ENCODE results near the gene STXBP1.
A peak's percentile ranks its signal among the peaks of the same experiment; 100 is the strongest.

Gene STXBP1

DNA sequence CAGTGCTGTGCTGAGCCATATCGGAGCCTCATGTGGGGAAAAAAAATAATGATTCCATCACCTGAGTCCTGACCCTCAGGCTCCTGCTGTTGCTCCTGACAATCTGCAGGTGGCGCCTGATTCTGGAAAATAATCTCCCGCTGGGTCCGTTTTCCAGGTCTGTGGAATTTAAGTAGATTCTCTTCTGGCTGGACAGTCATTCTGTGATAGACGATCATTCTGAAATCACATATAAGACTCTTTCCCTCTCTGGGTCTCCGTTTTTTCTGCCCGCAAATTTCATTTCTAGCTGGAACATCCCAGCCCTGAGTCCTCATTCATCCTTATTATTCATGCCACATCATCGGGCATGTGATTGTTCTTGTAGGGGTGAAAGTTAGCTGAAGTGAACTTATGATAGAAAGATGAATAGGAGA lies 22.1 kb upstream of the STXBP1 start:
- Histone ChIP-seq H3K9me3 (ENCODE audit: control insufficient read depth, low read length) (no peaks in the 10 kb centered on the region), H3K27me3 (replicated peaks; ENCODE audit: control insufficient read depth, insufficient read depth, low read length, poor library complexity, severe bottlenecking) (no peaks in the 10 kb centered on the region), H3K27ac (ENCODE audit: insufficient read depth, low read length, poor library complexity, severe bottlenecking) (no peak overlapping the region), H3K4me3 (ENCODE audit: insufficient read depth, low read depth, low read length, poor library complexity, severe bottlenecking) (no peak overlapping the region), H3K4me1 (ENCODE audit: control insufficient read depth, insufficient read depth, low read length, poor library complexity, severe bottlenecking) (no peaks in the 10 kb centered on the region), H3K36me3 (ENCODE audit: control insufficient read depth, insufficient read depth, low read length) (no peaks in the 10 kb centered on the region)
- peak in 1 of 3 donors; percentile 15 for DNase-seq

DNA sequence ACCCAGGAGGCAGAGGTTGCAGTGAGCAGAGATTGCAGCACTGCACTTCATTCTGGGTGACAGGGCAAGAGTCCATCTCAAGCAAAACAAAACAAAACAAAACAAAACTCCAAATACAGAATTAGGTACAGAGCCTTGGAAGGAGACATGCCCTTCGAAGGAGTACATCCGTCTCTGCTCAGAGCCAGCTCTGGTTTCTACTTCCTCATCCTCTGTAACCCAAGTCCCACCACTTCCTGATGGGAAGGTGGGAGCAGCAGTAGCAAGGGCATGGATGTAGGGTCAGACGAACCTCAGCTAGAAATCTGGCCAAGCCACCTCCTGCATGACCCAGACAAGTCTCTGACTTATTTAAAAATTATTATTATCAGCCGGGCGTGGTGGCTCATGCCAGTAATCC lies 16.5 kb upstream of the STXBP1 start:
- H3K4me1 ChIP-seq (ENCODE audit: control insufficient read depth, insufficient read depth, low read length, poor library complexity, severe bottlenecking), result no peaks in the 10 kb centered on the region
- H3K27ac ChIP-seq (ENCODE audit: insufficient read depth, low read length, poor library complexity, severe bottlenecking), result no peak overlapping the region
- H3K36me3 ChIP-seq (ENCODE audit: control insufficient read depth, insufficient read depth, low read length), result no peaks in the 10 kb centered on the region
- H3K4me3 ChIP-seq (ENCODE audit: insufficient read depth, low read depth, low read length, poor library complexity, severe bottlenecking), result no peak overlapping the region
- no peaks in the 10 kb centered on the region for H3K9me3 ChIP-seq (ENCODE audit: control insufficient read depth, low read length)
- no peaks in the 10 kb centered on the region for H3K27me3 ChIP-seq (replicated peaks; ENCODE audit: control insufficient read depth, insufficient read depth, low read length, poor library complexity, severe bottlenecking)
- DNase-seq, result no peak

DNA sequence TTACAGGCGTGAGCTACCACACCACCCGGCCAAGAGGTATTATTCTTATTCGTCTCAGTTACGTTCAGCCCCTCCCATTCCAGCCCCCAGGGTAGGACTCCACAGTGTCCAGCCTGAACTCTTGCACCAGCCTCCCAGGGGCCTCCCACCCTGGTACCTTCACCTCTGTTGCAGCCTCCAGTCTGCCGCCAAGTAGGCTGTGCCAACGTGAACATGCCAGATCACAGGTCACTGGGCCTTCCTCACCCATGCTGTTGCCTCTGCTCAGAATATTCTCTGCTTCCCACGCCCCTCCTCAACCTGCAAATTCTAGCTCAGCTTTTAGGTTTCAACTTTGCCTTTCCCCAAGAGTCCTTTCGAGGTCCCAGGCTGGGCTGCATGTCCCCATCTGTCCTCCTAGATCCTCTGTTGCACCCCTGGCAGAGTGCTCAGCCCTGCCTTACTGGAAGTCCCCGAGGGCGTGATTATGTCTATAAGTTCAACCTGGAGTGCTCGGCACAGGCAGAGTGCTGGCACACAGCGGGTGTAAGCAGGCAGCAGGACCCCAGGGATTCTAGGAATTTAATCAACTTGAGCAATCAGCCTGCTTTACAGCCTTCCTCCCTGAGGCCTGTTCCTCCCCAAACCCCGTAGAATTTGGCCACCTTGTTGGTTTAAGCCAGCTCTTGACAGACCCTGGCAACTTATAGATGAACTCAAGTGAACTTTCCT lies 13.1 kb upstream of the STXBP1 start:
- no peak for DNase-seq
- no peaks in the 10 kb centered on the region for H3K4me1 ChIP-seq (ENCODE audit: control insufficient read depth, insufficient read depth, low read length, poor library complexity, severe bottlenecking)
- H3K27ac ChIP-seq (ENCODE audit: insufficient read depth, low read length, poor library complexity, severe bottlenecking), result no peak overlapping the region
- no peaks in the 10 kb centered on the region for H3K27me3 ChIP-seq (replicated peaks; ENCODE audit: control insufficient read depth, insufficient read depth, low read length, poor library complexity, severe bottlenecking)
- no peaks in the 10 kb centered on the region for H3K36me3 ChIP-seq (ENCODE audit: control insufficient read depth, insufficient read depth, low read length)
- no peak overlapping the region for H3K4me3 ChIP-seq (ENCODE audit: insufficient read depth, low read depth, low read length, poor library complexity, severe bottlenecking)
- no peaks in the 10 kb centered on the region for H3K9me3 ChIP-seq (ENCODE audit: control insufficient read depth, low read length)

DNA sequence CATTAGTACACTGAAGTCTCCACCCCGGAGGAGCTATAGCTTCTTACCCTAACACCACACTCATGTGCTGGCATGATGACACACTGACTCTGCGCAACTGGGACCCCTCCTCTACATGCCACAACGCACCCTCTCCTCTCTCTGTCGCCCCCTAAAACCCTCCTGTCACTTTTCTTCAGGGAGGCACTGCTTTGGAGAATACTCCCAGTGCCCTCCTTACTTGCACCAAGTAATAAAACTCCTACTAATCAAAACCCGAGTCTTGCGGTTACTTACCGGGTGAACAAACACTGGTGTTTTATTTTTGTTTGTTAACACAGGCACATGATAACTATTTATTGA lies 12.6 kb upstream of the STXBP1 start:
- Histone ChIP-seq H3K4me1 (ENCODE audit: control insufficient read depth, insufficient read depth, low read length, poor library complexity, severe bottlenecking) (no peaks in the 10 kb centered on the region), H3K9me3 (ENCODE audit: control insufficient read depth, low read length) (no peaks in the 10 kb centered on the region), H3K4me3 (ENCODE audit: insufficient read depth, low read depth, low read length, poor library complexity, severe bottlenecking) (no peak overlapping the region), H3K36me3 (ENCODE audit: control insufficient read depth, insufficient read depth, low read length) (no peaks in the 10 kb centered on the region), H3K27me3 (replicated peaks; ENCODE audit: control insufficient read depth, insufficient read depth, low read length, poor library complexity, severe bottlenecking) (no peaks in the 10 kb centered on the region), H3K27ac (ENCODE audit: insufficient read depth, low read length, poor library complexity, severe bottlenecking) (no peak overlapping the region)
- no peak for DNase-seq

DNA sequence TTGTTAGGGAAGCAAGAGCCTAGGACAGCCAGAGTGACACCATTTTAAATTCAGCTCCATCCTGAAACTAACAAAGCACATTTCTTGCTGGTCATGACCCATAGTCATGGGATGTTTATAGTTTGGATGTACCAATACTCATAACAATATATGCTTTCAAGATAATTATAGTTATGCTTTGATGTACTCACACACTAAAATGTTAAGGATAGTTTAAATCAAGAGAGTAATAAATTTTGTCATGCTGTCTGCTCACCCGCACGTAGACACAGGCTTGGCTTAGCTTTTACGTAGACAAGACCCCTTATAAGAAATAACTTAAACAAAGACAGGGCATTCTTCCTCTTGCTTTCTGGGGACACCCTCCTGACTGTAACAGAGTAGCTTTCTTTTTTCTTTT lies 8.9 kb upstream of the STXBP1 start:
- no peak overlapping the region for H3K4me3 ChIP-seq (ENCODE audit: insufficient read depth, low read depth, low read length, poor library complexity, severe bottlenecking)
- H3K36me3 ChIP-seq (ENCODE audit: control insufficient read depth, insufficient read depth, low read length), result no peaks in the 10 kb centered on the region

DNA sequence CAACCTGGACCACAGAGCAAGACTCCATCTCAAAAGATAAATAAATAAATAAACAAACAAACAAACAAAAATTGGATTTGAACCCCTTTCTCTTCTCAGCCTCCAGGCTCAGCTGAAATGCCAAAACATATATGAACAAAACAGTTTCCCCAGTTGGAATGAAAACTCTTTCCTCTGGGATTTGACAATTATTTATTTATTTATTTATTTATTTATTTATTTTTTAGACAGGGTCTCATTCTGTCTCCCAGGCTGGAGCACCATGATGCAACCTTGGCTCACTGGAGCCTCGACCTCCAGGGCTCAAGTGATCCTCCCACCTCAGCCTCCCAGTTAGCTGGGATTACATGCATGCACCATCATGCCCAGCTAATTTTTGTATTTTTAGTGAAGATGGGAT lies 6.0 kb upstream of the STXBP1 start:
- Histone ChIP-seq H3K36me3 (ENCODE audit: control insufficient read depth, insufficient read depth, low read length) (no peaks in the 10 kb centered on the region), H3K4me1 (ENCODE audit: control insufficient read depth, insufficient read depth, low read length, poor library complexity, severe bottlenecking) (peaks cover 14% of the 10 kb centered on the region), H3K27ac (ENCODE audit: insufficient read depth, low read length, poor library complexity, severe bottlenecking) (no peak overlapping the region)

More for the DNA sequence above, 8.9 kb upstream of the STXBP1 start:
- Histone ChIP-seq H3K9me3 (ENCODE audit: control insufficient read depth, low read length) (no peaks in the 10 kb centered on the region), H3K4me1 (ENCODE audit: control insufficient read depth, insufficient read depth, low read length, poor library complexity, severe bottlenecking) (peaks cover 7% of the 10 kb centered on the region), H3K27ac (ENCODE audit: insufficient read depth, low read length, poor library complexity, severe bottlenecking) (no peak overlapping the region), H3K27me3 (replicated peaks; ENCODE audit: control insufficient read depth, insufficient read depth, low read length, poor library complexity, severe bottlenecking) (no peaks in the 10 kb centered on the region)
- DNase-seq, result no peak

DNA sequence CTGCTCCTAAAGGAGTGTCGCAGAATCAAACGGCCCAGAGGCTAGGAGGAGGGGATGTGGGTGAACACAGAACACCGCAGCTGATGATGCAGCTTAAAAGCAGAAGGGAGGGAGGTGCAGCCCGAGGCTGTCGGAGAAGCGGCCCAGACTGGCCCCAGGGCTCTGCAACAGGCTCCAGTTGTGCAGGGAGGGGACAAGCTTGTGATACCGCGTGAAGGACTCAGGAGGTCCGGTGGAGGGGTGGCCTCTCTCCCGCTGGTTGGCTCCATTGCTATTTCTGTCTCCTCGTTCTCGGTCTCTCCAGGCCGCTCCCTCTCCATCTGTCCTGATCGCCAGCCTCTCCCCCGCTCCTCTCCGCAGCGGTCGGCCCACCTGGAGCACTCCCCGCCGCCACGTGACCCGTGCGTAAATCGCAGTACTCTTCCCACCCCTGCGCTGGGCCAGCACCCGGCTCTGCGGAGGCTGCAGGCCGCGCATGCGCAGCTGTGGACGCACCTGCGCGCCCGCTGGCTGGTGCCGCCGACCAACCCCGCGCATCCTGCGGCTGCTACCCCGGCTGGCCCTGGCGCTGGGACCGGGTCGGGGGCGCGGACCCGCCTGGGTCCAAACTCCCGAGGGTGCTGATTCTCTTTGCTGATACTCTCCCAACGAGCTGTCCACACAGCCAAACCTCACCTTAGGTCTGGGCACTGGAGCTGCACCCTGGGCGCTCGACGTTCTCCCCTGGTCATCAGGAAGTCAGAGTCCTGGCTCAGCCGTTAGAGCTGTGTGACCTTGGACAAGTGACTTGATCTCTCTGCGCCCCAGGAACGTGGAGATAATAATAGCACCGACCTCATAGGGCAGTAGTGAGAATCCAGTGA lies 3.7 kb upstream of the STXBP1 start:
- Histone ChIP-seq H3K27me3 (replicated peaks; ENCODE audit: control insufficient read depth, insufficient read depth, low read length, poor library complexity, severe bottlenecking) (no peaks in the 10 kb centered on the region), H3K27ac (ENCODE audit: insufficient read depth, low read length, poor library complexity, severe bottlenecking) (peak overlapping the region; percentile 33), H3K36me3 (ENCODE audit: control insufficient read depth, insufficient read depth, low read length) (no peaks in the 10 kb centered on the region), H3K9me3 (ENCODE audit: control insufficient read depth, low read length) (no peaks in the 10 kb centered on the region), H3K4me1 (ENCODE audit: control insufficient read depth, insufficient read depth, low read length, poor library complexity, severe bottlenecking) (peaks cover 24% of the 10 kb centered on the region), H3K4me3 (ENCODE audit: insufficient read depth, low read depth, low read length, poor library complexity, severe bottlenecking) (peak overlapping the region; percentile 46)
- DNase-seq, result peak; percentile 59 to 73 (median 66)

More for the DNA sequence above, 6.0 kb upstream of the STXBP1 start:
- H3K9me3 ChIP-seq (ENCODE audit: control insufficient read depth, low read length), result no peaks in the 10 kb centered on the region
- no peaks in the 10 kb centered on the region for H3K27me3 ChIP-seq (replicated peaks; ENCODE audit: control insufficient read depth, insufficient read depth, low read length, poor library complexity, severe bottlenecking)
- H3K4me3 ChIP-seq (ENCODE audit: insufficient read depth, low read depth, low read length, poor library complexity, severe bottlenecking), result no peak overlapping the region
- DNase-seq, result no peak

DNA sequence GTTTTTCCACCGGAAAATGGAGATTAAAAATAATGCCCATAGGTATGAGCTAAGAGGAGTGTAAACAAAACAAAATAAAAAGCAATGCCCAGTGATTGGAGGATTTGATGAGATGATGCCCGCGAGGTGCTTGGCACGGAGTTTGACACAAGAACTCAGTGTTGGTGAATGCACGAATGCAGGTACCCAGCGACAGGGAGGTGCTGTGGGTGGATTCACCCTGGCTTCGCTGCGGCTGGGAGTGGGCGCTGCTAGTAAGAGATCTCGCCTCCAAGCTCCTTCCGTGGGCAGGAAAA lies 526 bp upstream of the STXBP1 start:
- Histone ChIP-seq H3K4me1 (ENCODE audit: control insufficient read depth, insufficient read depth, low read length, poor library complexity, severe bottlenecking) (peaks cover 28% of the 10 kb centered on the region), H3K36me3 (ENCODE audit: control insufficient read depth, insufficient read depth, low read length) (no peaks in the 10 kb centered on the region), H3K9me3 (ENCODE audit: control insufficient read depth, low read length) (no peaks in the 10 kb centered on the region), H3K27me3 (replicated peaks; ENCODE audit: control insufficient read depth, insufficient read depth, low read length, poor library complexity, severe bottlenecking) (no peaks in the 10 kb centered on the region), H3K4me3 (ENCODE audit: insufficient read depth, low read depth, low read length, poor library complexity, severe bottlenecking) (peak overlapping the region; percentile 40), H3K27ac (ENCODE audit: insufficient read depth, low read length, poor library complexity, severe bottlenecking) (peak overlapping the region; percentile 40)
- peak in 1 of 3 donors; percentile 2 for DNase-seq

DNA sequence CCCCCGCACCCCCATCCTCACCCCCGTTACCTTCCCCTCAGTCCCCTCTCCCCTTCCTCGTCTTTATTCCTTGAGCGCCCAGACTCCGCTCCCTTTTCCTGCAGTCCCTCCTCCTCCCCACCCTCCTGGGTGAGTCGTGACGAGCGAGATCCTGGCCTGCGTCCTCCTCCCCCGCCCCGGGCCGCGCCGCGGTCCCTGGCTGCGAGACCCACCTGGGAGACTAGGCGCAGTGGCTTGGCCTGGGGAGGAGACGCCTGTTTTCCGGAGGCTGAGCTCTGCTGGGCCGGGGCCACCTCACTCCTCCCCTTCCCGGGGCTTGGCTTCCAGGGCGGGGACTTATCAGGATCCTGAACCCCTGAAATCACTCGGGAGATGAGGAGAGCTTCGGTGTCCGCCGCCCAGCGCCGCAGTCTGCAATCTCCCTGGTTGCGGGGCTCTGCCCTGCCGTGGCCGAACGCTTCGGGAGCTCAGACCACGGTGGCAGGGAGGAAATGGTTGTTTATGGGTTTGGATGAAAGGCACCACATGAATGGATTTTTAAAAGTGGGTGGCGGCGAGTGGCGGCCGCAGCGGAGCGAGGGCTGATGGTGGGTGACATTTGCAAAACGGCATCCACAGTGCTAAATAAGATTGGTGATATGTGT lies 984 bp downstream of the STXBP1 start:
- Histone ChIP-seq H3K27me3 (replicated peaks; ENCODE audit: control insufficient read depth, insufficient read depth, low read length, poor library complexity, severe bottlenecking) (no peaks in the 10 kb centered on the region), H3K27ac (ENCODE audit: insufficient read depth, low read length, poor library complexity, severe bottlenecking) (peak overlapping the region; percentile 26), H3K4me1 (ENCODE audit: control insufficient read depth, insufficient read depth, low read length, poor library complexity, severe bottlenecking) (peaks cover 22% of the 10 kb centered on the region), H3K4me3 (ENCODE audit: insufficient read depth, low read depth, low read length, poor library complexity, severe bottlenecking) (peak overlapping the region; percentile 66), H3K36me3 (ENCODE audit: control insufficient read depth, insufficient read depth, low read length) (no peaks in the 10 kb centered on the region), H3K9me3 (ENCODE audit: control insufficient read depth, low read length) (no peaks in the 10 kb centered on the region)
- DNase-seq, result peak in 2 of 3 donors; percentile 5 to 31

DNA sequence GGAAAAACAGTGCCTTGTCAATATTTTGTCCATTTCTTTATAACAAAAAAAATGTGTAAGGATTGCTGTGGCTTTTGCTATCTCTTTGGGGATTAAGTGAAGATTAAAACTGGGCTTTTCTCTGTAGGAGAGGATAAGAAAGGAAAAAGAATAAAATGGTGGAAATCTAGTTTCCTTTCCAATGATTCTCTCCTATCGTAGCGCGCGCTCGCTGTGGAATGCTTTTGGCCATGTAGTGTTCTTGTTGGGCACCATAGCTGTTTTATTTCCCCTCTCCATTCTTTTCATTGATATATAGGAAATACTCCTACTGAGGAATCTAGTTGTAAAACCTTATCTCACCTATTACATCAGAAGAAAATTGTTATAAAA lies 1.5 kb downstream of the STXBP1 start:
- peaks cover 17% of the 10 kb centered on the region for H3K4me1 ChIP-seq (ENCODE audit: control insufficient read depth, insufficient read depth, low read length, poor library complexity, severe bottlenecking)
- H3K27me3 ChIP-seq (replicated peaks; ENCODE audit: control insufficient read depth, insufficient read depth, low read length, poor library complexity, severe bottlenecking), result no peaks in the 10 kb centered on the region
- H3K4me3 ChIP-seq (ENCODE audit: insufficient read depth, low read depth, low read length, poor library complexity, severe bottlenecking), result peak overlapping the region; percentile 66
- H3K36me3 ChIP-seq (ENCODE audit: control insufficient read depth, insufficient read depth, low read length), result no peaks in the 10 kb centered on the region
- no peak for DNase-seq
- H3K9me3 ChIP-seq (ENCODE audit: control insufficient read depth, low read length), result no peaks in the 10 kb centered on the region
- H3K27ac ChIP-seq (ENCODE audit: insufficient read depth, low read length, poor library complexity, severe bottlenecking), result no peak overlapping the region
